ENCODE data around the gene TRAPPC2L. TPM values are rescaled to one million over a fixed set of nuclear protein-coding genes. Genes with fewer than 3 reads are reported as not detected.

Gene TRAPPC2L
- total RNA-seq, 1 experiment from 2014 or later: 101 TPM

- H3F3A ChIP-seq (ENCODE audit: insufficient read depth, low read depth): no peaks in the 10 kb centered on the region
- BruUV-seq (replicated peaks): no TSS peak
- no peak overlapping the region for H3K27ac ChIP-seq
- no peak overlapping the region for H2AFZ ChIP-seq
- no peaks in the 10 kb centered on the region for H3K79me2 ChIP-seq (ENCODE audit: low read depth)
- H3K27me3 ChIP-seq (ENCODE audit: insufficient read depth, low read depth): peaks cover 96% of the 10 kb centered on the region
- no peak for DNase-seq
- no peaks in the 10 kb centered on the region for H3K36me3 ChIP-seq (ENCODE audit: low read depth)
- ChIA-PET POLR2A (ENCODE audit: unreplicated experiment) (no interaction called here), CTCF (no interaction called here)
- no peaks in the 10 kb centered on the region for H3K9me2 ChIP-seq (ENCODE audit: insufficient read depth)
- TF ChIP-seq EZH2 (IDR thresholded peaks at IDR 0.05; ENCODE audit: low read depth): no peak
- no peak for TF ChIP-seq CTCF (conservative IDR thresholded peaks at IDR 0.05)
- no peaks in the 10 kb centered on the region for H3K9me3 ChIP-seq (ENCODE audit: insufficient read depth, low read depth)
- intact Hi-C loops (cut with micrococcal nuclease; ENCODE audit: unreplicated experiment): no loop called here
- H3K4me1 ChIP-seq (replicated peaks; ENCODE audit: insufficient read depth): no peaks in the 10 kb centered on the region
- no peaks in the 10 kb centered on the region for H4K20me1 ChIP-seq (ENCODE audit: insufficient read depth)
- H3K4me2 ChIP-seq: no peak overlapping the region
- H3K4me3 ChIP-seq: no peak overlapping the region
Observed at GRCh38 chr16:88871730-88872416, 14.9 kb downstream of the TRAPPC2L start.

- Histone ChIP-seq H3K4me3 (no peak overlapping the region), H3K27me3 (ENCODE audit: insufficient read depth, low read depth) (peaks cover 96% of the 10 kb centered on the region), H3K4me2 (no peak overlapping the region), H3K79me2 (ENCODE audit: low read depth) (no peaks in the 10 kb centered on the region), H3K36me3 (ENCODE audit: low read depth) (no peaks in the 10 kb centered on the region), H3K27ac (no peak overlapping the region), H3K4me1 (replicated peaks; ENCODE audit: insufficient read depth) (no peaks in the 10 kb centered on the region), H4K20me1 (ENCODE audit: insufficient read depth) (no peaks in the 10 kb centered on the region; the same call in 1 of the 2 replicates), H3K9me3 (ENCODE audit: insufficient read depth, low read depth) (no peaks in the 10 kb centered on the region), H3K9me2 (ENCODE audit: insufficient read depth) (no peaks in the 10 kb centered on the region), H2AFZ (no peak overlapping the region), H3F3A (ENCODE audit: insufficient read depth, low read depth) (no peaks in the 10 kb centered on the region)
- no peak for TF ChIP-seq EZH2 (IDR thresholded peaks at IDR 0.05; ENCODE audit: low read depth)
- TF ChIP-seq CTCF (conservative IDR thresholded peaks at IDR 0.05): no peak
- CTCF ChIA-PET: no interaction called here
- BruUV-seq (replicated peaks): no TSS peak
- POLR2A ChIA-PET (ENCODE audit: unreplicated experiment): no interaction called here
- DNase-seq: no peak
- intact Hi-C loops (cut with micrococcal nuclease; ENCODE audit: unreplicated experiment): no loop called here
Observed at GRCh38 chr16:88872650-88873331, 15.9 kb downstream of the TRAPPC2L start.

GRCh38 chr16:88874938-88875599 lies 18.1 kb downstream of the TRAPPC2L start:
- no TSS peak for BruUV-seq (replicated peaks)
- H3K9me3 ChIP-seq (ENCODE audit: insufficient read depth, low read depth): no peaks in the 10 kb centered on the region
- no peak for DNase-seq
- no peaks in the 10 kb centered on the region for H3K79me2 ChIP-seq (ENCODE audit: low read depth)
- H3K4me3 ChIP-seq: no peak overlapping the region
- no peak for TF ChIP-seq EZH2 (IDR thresholded peaks at IDR 0.05; ENCODE audit: low read depth)
- H3K36me3 ChIP-seq (ENCODE audit: low read depth): no peaks in the 10 kb centered on the region
- peaks cover 95% of the 10 kb centered on the region for H3K27me3 ChIP-seq (ENCODE audit: insufficient read depth, low read depth)
- H3K4me1 ChIP-seq (replicated peaks; ENCODE audit: insufficient read depth): no peaks in the 10 kb centered on the region
- ChIA-PET CTCF (no interaction called here), POLR2A (ENCODE audit: unreplicated experiment) (no interaction called here)
- no peak overlapping the region for H2AFZ ChIP-seq
- H3K4me2 ChIP-seq: no peak overlapping the region
- H4K20me1 ChIP-seq (ENCODE audit: insufficient read depth): no peaks in the 10 kb centered on the region; the same call in 1 of the 2 replicates
- no peaks in the 10 kb centered on the region for H3F3A ChIP-seq (ENCODE audit: insufficient read depth, low read depth)
- no peak overlapping the region for H3K27ac ChIP-seq
- intact Hi-C loops (cut with micrococcal nuclease; ENCODE audit: unreplicated experiment): no loop called here
- H3K9me2 ChIP-seq (ENCODE audit: insufficient read depth): no peaks in the 10 kb centered on the region
